RWPE2 (cell line): ENCODE data around the gene NOD2.

Source experiments
- ATAC-seq: fragments of 200-7000 bp; cut with Tn5 transposase; 3 replicates; pipeline ENCODE4 v1.9.1; 2021; ENCODE audit warnings: low read depth
- DNase-seq: peaks from one replicate; pipeline ENCODE4 v3.0.0-alpha.2; 2020; ENCODE audit warnings: low spot score
- H3K27ac ChIP-seq: fragments of 450-650 bp; 2 replicates; pipeline ENCODE4 v1.5.1; 2017; ENCODE audit warnings: mild to moderate bottlenecking; ENCODE audit not compliant: poor library complexity, severe bottlenecking
- H3K27me3 ChIP-seq: fragments of 250-450 bp; sonication (Bioruptor Pico); 2 replicates; pipeline ENCODE4 v1.5.1; 2021; ENCODE audit warnings: mild to moderate bottlenecking, moderate library complexity; ENCODE audit not compliant: insufficient read depth, poor library complexity, severe bottlenecking
- H3K36me3 ChIP-seq: fragments of 250-450 bp; sonication (Bioruptor Pico); 2 replicates; pipeline ENCODE4 v1.5.1; 2020; ENCODE audit warnings: low read depth, mild to moderate bottlenecking, moderate library complexity
- H3K4me1 ChIP-seq: fragments of 250-450 bp; sonication (Bioruptor Pico); 2 replicates; pipeline ENCODE4 v1.5.1; 2021; ENCODE audit warnings: mild to moderate bottlenecking, moderate library complexity; ENCODE audit not compliant: insufficient read depth, poor library complexity, severe bottlenecking
- H3K4me3 ChIP-seq: fragments of 250-450 bp; sonication (Bioruptor Pico); 2 replicates; pipeline ENCODE4 v1.5.1; 2021; ENCODE audit warnings: mild to moderate bottlenecking, moderate library complexity; ENCODE audit not compliant: severe bottlenecking
- H3K9me3 ChIP-seq: fragments of 250-450 bp; sonication (Bioruptor Pico); 2 replicates; pipeline ENCODE4 v1.5.1; 2021; ENCODE audit warnings: mild to moderate bottlenecking, moderate library complexity; ENCODE audit not compliant: severe bottlenecking
- TF ChIP-seq, protein P1 (sequence below): fragments of 450-650 bp; IDR thresholded peaks from one replicate; pipeline ENCODE4 v1.5.1; 2017; ENCODE audit warnings: mild to moderate bottlenecking, moderate library complexity; ENCODE audit not compliant: poor library complexity, severe bottlenecking

The NOD2 gene

DNA sequence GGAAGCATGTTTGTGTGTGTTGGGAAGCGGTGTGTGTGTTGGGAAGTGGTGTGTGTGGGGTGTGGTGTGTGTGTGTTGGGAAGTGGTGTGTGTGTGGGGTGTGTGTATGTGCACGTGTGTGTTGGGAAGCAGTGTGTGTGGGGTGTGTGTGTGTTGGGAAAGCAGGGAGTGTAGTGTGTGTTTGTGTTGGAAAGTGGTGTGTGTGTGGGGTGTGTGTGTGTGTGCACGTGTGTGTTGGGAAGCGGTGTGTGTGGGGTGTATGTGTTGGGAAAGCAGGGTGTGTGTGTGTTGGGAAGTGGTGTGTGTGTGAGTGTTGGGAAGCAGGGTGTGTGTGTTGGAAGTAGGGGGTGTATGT is 785 bp upstream of the NOD2 start:
- Histone ChIP-seq H3K36me3 (no peaks in the 10 kb centered on the region), H3K9me3 (no peaks in the 10 kb centered on the region), H3K27ac (no peak overlapping the region), H3K4me3 (no peak overlapping the region), H3K27me3 (no peaks in the 10 kb centered on the region), H3K4me1 (peaks cover 16% of the 10 kb centered on the region)
- DNase-seq (no peak), ATAC-seq (no peak)
- TF ChIP-seq, protein P1, sequence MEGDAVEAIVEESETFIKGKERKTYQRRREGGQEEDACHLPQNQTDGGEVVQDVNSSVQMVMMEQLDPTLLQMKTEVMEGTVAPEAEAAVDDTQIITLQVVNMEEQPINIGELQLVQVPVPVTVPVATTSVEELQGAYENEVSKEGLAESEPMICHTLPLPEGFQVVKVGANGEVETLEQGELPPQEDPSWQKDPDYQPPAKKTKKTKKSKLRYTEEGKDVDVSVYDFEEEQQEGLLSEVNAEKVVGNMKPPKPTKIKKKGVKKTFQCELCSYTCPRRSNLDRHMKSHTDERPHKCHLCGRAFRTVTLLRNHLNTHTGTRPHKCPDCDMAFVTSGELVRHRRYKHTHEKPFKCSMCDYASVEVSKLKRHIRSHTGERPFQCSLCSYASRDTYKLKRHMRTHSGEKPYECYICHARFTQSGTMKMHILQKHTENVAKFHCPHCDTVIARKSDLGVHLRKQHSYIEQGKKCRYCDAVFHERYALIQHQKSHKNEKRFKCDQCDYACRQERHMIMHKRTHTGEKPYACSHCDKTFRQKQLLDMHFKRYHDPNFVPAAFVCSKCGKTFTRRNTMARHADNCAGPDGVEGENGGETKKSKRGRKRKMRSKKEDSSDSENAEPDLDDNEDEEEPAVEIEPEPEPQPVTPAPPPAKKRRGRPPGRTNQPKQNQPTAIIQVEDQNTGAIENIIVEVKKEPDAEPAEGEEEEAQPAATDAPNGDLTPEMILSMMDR, result no peak

DNA sequence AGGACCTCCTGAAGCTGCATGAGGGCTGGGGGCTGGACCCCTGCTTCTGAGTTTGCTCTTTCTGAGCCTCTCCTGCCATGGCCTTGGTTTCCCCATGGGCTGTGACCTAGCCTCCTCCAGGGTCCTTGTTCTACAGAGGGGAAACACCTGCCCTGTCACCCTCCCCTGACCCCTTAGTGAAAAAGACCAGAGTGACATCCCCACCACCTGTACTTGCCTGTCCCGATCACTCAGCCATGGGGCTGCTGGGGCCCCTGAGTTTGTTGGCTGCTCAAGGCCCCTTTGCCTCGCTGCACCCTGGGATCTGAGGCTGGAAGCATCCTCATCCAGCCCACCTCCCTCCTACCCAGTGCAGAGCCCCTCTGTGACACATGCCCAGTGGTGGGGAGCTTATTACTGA is 800 bp downstream of the NOD2 start:
- no peaks in the 10 kb centered on the region for H3K27me3 ChIP-seq
- ATAC-seq (no peak), DNase-seq (no peak)
- no peaks in the 10 kb centered on the region for H3K36me3 ChIP-seq
- H3K4me3 ChIP-seq, result no peak overlapping the region
- H3K9me3 ChIP-seq, result no peaks in the 10 kb centered on the region
- peaks cover 24% of the 10 kb centered on the region for H3K4me1 ChIP-seq
- H3K27ac ChIP-seq, result no peak overlapping the region
- TF ChIP-seq, protein P1, result no peak

DNA sequence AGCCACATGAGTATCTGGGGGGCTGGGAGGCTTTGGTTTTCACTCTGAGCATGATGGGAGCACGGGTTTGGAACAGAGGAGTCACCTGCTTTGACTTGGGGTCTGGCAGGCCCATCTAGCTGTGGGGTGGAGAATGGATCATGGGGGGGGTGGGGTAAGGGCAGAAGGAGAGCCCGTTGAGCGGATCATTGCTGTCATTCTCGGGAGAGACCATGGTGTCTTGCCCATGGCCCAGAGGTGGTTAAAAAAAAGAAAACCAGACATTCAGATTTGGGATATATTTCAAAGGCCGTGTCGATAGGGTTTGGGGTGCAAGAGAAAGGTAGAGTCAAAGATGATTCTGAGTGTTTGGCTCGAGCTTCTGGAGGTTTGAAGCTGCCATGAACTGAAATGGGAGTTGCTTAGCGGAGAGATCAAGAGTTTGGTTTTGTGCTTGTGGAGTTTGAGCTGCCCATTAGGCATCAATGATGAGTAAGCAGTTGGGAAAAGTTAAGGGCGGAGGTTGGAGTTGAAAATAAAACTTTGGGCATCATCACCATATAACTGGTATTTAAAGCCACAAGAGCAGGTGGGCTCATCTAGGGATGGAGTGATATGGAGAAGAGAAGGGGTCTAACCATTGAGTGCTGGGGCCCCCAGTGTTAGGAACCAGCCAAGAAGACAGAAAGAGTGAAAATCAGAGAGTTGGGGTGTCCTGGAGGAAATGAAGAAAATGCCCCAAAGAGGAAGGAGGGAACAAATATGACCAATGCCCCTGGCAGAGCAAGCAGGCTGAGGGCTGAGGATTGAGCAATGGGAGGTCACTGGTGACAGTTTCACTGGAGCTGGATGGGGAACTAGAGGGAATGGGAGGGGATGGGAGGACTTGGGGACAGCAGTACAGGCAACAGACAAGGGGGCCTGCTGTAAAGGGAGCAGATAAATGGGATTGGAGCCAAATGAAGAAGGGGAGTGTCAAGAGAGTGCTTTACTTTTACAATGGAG is 1.9 kb downstream of the NOD2 start:
- TF ChIP-seq, protein P1, result no peak
- no peak for DNase-seq
- Histone ChIP-seq H3K9me3 (no peaks in the 10 kb centered on the region), H3K36me3 (no peaks in the 10 kb centered on the region), H3K4me1 (peaks cover 28% of the 10 kb centered on the region), H3K27ac (no peak overlapping the region), H3K27me3 (no peaks in the 10 kb centered on the region), H3K4me3 (no peak overlapping the region)
- ATAC-seq, result no peak

DNA sequence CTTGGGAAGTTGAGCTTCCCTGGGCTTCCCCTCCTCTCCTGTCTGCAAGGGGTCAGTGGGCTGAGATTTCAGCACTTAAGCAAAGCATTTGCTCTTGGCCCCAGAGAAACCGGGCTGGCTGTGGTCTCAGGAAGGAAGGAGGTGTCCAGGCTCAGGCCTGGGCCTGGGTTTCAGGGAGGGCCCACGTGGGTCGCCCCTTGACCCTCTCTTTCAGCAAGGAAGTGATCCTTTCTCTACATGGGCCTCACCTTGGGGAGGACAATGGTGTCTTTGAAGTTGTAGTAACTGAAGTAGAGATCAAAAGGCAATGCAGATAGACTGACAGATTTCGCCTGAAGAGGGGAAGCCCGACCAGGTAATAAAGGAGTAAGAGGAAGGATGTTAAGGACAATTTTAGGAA is 2.7 kb downstream of the NOD2 start:
- peak overlapping the region; percentile 23 for H3K27ac ChIP-seq
- H3K4me1 ChIP-seq, result peaks cover 28% of the 10 kb centered on the region
- no peaks in the 10 kb centered on the region for H3K36me3 ChIP-seq
- H3K27me3 ChIP-seq, result no peaks in the 10 kb centered on the region
- no peaks in the 10 kb centered on the region for H3K9me3 ChIP-seq
- DNase-seq, result no peak
- no peak for ATAC-seq
- TF ChIP-seq, protein P1, result no peak
- H3K4me3 ChIP-seq, result no peak overlapping the region
